ENCODE results near the gene SLC44A3. TPM values are rescaled to one million over a fixed set of nuclear protein-coding genes. Genes with fewer than 3 reads are reported as not detected.

The SLC44A3 gene, protein sequence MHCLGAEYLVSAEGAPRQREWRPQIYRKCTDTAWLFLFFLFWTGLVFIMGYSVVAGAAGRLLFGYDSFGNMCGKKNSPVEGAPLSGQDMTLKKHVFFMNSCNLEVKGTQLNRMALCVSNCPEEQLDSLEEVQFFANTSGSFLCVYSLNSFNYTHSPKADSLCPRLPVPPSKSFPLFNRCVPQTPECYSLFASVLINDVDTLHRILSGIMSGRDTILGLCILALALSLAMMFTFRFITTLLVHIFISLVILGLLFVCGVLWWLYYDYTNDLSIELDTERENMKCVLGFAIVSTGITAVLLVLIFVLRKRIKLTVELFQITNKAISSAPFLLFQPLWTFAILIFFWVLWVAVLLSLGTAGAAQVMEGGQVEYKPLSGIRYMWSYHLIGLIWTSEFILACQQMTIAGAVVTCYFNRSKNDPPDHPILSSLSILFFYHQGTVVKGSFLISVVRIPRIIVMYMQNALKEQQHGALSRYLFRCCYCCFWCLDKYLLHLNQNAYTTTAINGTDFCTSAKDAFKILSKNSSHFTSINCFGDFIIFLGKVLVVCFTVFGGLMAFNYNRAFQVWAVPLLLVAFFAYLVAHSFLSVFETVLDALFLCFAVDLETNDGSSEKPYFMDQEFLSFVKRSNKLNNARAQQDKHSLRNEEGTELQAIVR
- total RNA-seq, result 72.1 TPM

DNA sequence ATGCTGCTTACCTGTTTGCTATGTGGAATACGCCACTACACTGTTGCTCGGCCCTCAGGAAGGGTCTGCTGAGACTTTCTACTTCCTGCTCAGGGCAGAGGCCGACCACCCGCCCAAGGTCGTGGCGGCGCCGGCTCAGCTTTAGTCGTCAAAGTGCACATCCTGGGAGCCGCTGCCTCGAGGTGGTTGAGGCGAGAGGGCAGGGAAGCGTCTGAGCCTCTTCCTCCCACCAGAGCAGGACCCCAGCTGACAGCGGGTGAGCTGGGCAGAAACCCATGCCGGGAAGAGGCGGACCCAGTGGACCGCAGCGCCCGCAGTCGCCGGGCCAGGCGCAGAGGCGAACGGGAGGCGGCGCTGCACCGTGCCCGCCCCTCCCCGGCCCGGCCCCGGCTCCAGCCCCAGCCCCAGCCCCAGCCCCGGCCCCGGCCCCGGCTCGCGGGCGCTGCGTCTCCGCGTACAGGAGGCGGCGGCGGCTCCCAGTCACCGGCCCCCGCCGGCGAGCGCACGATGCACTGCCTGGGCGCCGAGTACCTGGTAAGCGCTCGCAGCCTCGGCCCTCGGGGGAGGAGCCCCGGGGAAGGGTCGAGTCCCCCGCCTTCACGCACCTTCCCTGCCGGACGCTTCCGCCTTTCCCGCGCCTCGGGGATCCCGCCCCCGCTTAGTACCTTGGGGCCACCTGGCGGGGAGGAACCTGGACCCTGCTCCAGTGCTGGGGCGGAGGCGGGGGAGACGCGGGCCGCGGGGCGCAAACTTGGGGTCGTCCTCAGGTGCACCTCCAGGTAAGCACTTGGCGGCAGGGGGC lies at the start of gene SLC44A3:
TSS of gene SLC44A3 (plus strand) at position 413 of the 802 bp plus-strand sequence. CDS start at position 508, 95 bp downstream.
- peak; percentile 59 for DNase-seq (ENCODE audit: low spot score)

DNA sequence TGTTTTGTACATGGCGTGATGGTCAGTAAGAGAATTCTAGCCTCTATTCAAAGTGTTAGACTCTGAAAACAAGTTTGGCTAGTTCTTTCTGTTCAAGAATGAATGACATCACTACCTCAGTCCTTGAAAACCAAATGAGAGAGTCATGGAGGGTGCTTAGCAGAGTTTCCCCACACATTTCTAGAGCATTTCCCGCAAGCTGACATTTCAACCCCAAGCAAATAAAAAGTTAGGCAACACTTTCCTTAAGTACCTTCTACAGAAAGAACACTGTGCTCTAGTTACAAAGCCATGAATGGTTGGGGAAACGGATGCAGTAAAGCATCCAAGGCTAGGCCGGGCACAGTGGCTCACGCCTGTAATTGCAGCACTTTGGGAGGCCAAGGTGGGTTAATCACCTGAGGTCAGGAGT lies 47.9 kb upstream of the SLC44A3 start:
- no peak for DNase-seq (ENCODE audit: low spot score)

DNA sequence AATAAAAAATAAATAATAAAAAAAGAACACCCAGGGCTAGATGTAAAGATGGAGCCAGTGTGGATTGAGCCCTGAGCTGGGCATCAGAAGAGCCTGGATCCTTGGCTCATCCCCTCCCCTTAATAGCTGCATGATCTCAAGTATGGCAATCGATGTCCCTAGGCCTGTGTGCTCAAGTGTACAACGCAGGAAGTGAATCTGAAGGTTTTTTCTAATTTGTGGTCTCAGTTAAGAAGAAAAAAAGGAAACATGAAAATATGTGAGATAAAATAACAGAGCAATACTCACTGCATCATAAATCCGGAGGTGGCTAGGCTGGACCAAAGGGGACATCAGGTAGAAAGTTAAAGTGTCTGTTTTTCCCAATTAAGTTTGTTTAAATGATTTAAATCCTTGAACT lies 47.3 kb upstream of the SLC44A3 start:
- no peak for DNase-seq (ENCODE audit: low spot score)

DNA sequence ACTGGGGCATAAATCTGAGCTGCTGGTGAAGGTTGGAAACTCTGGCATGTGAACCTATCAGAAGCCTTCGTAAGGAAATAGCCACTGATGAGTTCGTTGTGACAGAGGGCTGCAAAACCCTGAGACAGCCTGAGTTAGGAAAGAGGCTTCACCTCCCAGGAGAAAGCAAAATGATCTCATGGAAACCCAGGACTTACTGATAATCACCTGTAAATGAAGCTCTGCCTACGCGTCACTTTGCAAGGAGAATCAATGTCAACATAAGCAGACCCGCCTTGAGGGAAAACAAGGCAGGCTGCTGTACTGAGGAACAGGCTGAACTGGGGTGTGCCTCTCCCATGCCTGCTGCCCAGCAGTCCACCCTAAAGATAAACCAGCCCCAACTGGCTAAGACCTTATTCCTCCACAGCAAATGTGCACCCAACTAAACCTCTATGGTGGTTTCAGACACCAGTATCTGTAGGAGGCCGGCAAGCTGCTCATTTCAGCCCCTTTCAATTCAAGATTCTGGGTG lies 46.8 kb upstream of the SLC44A3 start:
- no peak for DNase-seq (ENCODE audit: low spot score)

DNA sequence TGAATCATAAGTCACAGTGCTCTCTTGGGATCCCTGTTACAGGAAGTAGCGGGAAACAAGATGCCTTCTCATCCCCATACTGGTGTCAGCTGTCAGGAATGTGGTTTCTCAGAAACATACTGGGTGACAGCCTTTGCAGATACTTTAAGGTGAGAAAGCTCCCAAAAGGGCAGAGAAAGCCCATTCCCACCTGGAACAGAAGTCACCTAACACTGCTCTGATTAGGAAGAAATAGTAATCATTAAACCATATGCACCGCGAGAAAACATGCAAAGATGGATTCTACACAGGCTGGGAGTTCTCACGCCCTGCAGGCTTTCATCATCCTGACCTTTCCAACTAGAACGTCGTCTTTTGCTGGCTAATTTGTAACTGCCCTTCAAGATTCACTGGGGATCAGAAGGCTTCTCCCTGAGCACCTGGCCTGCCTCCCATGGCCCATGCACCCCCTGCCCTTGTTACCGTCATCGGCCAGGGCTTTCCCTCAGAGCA lies 46.2 kb upstream of the SLC44A3 start:
- DNase-seq (ENCODE audit: low spot score), result no peak

DNA sequence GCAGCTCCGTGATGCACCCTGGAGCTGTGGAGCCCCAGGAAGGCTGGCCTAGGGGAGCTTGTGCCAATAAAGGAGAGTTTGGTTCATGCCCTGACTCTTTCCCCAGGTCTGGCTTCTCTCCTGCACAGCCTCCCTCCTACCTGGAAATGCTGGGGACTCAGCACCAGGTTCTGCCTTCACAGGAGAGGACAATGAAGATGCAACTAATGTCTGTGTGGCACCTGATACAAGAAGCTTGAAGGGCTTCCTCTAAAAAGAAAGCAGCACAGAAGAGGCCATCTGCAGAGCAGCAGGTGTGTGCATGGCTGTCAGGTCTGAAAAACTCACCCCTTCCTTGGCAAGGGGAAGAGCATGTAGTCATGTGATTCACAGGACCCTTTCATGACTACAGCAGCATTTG lies 43.7 kb upstream of the SLC44A3 start:
- DNase-seq (ENCODE audit: low spot score), result no peak

DNA sequence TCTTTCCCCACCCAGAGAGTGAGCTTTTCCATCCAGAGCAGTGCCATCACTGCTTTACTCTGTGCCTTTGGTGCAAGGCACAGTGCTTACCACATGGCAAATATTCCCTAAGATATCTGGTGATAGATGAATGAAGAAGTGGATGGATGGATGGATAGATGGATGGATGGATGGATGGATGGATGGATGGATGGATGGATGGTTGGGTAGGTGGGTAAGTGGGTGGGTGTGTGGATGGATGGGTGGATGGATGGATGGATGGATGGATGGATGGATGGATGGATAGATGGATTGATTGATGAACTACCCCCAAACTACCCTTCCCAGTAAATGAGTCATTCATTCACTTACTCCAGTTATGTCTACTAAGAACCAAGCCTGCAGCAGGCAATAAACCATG lies 42.9 kb upstream of the SLC44A3 start:
- DNase-seq (ENCODE audit: low spot score), result no peak

DNA sequence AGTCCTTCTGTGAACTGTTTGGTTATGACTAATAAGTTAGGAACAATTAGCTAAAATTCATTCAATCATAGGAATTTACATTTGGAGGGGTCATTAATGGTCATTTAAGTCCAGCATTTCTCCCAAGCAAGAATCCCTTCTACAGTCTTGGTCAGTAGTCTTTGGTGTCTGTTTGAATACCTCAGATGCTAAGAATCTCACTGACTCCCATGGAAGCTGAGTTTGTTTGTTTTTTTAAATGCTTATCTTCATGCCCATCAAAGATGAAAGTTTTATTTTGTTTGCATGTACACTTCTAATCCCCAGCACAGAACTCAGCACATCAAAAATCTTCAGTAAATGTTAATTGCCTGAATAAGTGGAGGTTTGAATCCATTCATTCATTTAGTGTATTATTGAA lies 41.3 kb upstream of the SLC44A3 start:
- no peak for DNase-seq (ENCODE audit: low spot score)

DNA sequence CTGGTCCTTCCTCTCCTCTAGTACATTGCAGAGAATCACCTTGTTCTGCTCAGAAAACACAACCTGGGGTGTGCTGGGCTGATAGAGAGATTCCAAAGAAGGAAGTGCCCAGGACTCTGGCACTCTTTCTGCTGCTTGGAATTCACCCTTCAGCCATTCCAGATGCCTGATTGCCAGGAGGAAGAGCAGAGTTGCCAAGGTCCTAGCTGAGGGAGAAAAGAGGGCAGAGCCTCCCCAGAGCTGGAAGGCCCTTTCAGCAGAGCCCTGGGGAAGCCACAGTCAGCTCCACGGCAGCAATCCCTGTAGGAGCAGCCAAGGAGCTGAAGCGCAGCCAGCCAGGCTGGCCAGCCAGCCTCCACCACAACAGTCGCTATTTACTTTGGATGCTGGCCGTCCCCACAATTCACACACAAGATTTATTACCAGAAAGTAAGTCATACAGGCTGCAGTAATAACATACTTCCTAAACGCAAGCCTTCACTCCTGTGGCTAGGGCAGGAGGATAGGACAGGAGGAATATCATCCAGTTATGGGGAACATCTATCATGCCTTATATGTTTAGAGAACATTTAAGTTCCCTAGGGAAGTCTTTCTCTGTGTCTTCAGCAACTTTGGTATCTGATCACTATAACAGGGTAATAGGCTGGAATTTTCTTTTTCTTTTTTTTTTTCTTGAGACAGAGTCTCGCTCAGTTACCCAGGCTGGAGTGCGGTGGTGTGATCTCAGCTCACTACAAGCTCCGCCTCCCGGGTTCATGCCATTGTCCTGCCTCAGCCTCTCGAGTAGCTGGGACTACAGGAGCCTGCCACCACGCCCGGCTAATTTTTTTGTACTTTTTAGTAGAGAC lies 36.6 kb upstream of the SLC44A3 start:
- peak; percentile 78 for DNase-seq (ENCODE audit: low spot score)

DNA sequence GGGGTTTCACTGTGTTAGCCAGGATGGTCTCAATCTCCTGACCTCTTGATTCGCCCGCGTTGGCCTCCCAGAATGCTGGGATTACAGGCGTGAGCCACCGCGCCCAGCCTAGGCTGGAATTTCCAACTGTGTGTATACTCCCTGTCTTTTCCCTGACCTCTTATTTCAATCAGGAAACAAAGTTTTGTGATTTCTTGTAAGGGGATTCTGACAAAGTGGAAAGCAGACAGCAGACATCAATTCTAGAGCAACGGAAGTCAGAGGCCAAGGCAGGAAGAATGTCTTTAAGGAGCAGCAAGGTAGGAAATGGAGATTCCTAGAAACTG lies 36.0 kb upstream of the SLC44A3 start:
- no peak for DNase-seq (ENCODE audit: low spot score)

DNA sequence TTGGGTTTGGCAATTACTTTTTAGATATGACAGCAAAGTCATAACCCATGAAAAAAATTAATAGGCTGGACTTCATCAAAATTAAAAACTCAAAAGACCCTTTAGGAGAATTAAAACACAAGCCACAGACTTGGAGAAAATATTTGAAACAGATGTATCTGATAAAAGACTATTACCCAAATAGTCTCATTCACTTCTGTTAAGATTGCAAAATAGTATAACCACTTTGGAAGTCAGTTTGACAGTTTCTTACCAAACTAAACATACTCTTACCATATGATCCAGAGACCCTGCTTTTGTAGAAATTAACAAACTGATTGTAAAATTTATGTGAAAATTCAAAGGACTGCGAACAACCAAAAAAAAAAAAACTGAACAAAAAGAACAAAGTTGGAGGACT lies 32.5 kb upstream of the SLC44A3 start:
- DNase-seq (ENCODE audit: low spot score), result no peak

DNA sequence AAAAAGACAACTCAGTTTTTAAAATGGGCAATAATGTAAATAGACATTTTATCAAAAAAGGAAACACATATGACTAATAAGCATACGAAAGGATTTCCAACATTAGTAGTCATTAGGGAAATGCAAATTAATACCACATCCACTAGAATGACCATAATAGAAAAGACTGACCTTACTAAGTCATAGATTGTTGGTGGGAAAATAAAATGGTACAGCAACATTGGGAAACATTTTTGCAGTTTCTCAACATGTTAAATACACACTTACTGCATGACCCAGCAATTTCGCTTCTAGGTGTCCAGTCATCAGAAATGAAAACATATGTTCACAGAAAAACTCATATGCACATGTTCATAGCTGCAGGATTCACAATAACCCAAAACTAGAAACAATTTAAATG lies 29.9 kb upstream of the SLC44A3 start:
- no peak for DNase-seq (ENCODE audit: low spot score)

DNA sequence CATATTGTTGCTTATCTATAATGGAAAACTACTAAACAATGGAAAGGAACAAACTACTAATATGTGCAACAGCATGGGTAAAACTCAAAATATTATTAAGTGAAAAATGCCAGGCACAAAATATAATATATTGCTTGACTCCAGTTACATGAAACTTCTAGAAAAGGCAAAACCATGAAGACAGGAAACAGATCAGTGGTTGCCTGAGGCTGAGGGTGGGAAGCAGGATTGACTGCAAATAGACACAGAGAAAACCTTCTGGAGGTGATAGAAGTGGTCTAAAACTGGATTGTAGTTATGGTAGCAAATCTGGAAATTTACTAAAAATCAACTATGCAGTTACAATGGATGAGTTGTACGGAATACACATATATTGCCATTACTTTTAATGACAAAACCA lies 29.5 kb upstream of the SLC44A3 start:
- DNase-seq (ENCODE audit: low spot score), result no peak

DNA sequence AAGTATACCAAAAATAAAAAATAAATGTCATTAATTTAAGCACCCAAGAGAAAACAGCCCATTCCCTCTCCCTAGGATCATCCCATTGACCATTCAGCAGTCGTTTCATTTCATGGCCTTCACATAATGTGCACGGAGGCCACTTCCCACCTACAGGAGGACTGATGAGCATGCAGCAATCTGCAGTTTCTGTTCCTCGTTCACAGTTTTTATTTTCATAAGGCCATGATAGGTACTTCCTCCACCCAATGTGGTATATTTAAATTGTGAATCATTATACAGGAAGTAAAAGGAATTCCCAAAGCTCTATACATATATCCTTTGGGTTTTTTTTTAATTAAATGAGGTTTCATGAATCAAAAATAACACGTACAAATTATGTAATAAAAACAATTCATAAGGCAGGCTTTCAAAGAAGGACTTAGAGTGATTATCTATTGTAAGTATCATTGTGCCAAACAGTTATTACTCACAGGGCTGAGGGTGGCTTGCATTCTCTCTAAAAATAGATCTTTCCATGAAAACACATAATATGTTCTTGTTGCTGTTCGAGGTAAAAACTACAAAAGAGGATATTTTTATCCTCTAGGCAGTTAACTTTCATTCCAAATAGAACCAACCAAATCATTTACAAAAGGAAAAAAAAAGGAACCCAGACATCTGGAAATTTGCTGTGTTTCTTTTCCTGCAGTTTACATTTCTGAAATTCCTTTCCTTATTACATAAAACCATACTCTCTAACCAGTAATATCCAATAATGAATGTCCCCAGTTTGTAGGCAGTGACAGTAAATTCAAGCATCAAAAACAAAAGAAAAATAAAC lies 27.5 kb upstream of the SLC44A3 start:
- DNase-seq (ENCODE audit: low spot score), result no peak

DNA sequence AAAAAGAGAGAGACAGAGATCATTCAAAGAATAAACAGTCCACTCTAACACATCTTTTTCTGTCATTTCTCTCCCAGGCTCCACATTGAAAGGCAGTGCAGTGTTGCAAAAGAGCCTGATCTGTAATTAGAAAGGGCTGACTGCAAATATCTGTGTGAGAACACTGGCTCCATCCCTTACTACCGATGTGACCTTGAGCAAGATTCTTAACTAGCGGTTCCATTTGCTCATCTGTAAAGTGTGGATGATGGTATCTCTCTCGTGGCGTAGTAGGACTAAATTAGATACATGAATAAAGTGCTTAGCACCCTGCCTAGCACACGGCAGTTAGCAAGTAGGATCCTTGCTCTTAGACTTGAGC lies 26.9 kb upstream of the SLC44A3 start:
- no peak for DNase-seq (ENCODE audit: low spot score)

DNA sequence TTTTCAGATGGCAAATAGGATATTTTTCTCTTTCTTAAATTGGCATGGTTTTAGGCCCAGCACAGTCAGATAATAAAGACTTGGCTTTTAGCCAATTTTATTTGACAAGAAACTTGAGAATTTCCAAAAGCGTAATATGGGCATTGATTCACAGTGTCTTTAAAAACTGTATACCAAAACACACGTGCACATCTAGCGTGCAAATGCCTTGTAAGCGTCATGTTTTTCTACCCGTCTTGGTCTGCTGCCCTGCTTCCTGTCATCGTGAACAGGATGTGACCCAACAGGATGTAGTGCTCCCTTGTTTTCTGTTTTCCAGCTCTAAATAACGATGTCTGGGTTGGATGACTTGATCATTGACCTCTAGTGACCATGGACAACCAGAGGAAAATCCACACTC lies 24.7 kb upstream of the SLC44A3 start:
- DNase-seq (ENCODE audit: low spot score), result no peak

DNA sequence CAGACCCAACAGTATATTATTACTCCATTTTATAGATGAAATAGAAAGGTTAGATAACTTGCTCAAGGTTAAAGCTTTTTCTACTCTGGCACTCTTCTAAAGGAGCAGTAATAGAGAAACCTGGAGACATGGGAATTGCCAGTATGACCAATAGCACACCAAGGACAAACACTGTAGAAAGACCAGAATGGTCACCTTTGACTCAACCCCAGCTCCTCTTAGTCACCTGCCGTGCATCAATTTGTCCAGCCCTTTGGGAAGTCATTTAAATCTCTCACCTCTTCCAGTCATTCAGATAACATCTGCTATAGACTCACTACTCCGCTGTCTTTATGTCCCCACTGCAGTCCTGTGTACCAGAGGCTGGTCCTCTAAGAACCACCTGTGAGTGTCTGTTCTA lies 23.9 kb upstream of the SLC44A3 start:
- DNase-seq (ENCODE audit: low spot score), result no peak

DNA sequence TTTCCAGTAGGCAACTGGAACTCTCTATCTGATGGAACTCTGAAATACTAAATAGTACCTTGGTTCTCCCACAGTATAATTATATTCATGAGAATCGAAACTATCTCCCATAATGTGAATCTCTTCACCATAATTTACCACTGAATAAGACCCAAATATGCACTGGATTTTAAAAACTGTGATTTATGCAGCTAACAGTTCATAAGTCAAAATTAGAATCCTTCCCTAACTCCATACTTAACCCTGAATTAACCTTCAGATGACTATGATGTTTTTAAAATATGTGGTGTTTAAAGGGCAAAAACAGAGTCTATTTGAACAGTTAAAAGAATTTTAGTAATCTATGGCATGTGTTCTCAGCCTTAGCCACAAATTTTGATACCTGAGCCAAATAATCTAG lies 22.9 kb upstream of the SLC44A3 start:
- no peak for DNase-seq (ENCODE audit: low spot score)

DNA sequence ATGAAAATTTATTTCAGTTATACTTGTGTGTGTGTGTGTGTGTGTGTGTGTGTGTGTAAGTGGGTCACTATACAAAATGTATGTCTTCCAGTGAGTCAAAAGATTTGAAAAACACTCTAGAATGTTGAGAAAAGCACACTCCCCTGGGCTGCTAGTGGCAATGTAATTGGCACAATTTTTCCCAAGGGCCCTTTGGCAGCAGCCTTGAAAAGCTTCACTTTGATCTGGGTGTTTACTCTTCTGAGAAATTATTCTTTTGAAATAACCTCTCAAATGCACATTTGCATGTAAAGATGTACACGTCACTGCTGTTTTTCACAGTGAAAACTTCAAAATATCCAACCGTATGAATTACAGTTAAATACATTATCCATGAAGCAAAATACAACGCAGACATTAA lies 22.1 kb upstream of the SLC44A3 start:
- no peak for DNase-seq (ENCODE audit: low spot score)

DNA sequence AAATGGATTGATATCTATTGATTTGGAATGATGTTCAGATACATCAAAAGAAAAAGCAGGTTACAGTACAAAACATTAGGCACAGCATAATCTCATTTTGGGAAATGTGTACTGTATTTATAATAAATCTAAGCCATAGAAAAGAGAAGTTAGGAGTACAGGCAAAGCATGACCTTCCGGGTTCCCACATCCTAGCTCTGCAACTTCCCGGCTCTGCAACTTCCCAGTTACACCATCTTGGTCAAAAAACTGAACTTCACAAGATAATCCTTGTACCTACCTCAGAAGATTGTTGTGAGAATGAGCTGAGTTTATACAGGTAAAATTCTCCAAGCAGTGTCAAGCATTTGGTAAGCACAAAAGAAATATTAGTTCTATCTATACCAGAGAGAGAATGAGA lies 21.7 kb upstream of the SLC44A3 start:
- no peak for DNase-seq (ENCODE audit: low spot score)

DNA sequence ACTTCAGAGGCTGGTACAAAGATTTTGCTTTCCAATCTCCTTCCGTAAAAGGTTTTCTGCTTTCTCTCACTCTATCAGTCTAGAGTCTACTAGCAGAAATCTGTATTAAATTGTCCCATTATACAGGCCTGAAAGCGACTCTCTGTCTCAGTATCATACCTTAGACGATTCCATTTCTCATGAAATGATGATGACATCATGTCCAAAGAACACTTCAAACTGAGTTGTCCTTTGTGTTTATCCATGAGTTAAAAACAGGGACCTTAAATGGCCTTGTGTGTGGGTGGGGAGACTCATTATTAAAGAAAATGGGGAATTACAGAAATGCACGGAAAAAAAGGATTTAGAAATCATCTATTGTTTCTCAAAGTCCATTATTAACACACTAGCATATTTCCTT lies 21.0 kb upstream of the SLC44A3 start:
- DNase-seq (ENCODE audit: low spot score), result no peak
